Left ventricle myocardium inferior (tissue), 1 donor: ENCODE data around the gene TCP10L. TPM values are rescaled to one million over a fixed set of nuclear protein-coding genes. Genes with fewer than 3 reads are reported as not detected.
"Not testable (repeated sequence)": the region's sequence is repeated elsewhere in the genome, so short reads cannot be mapped to it uniquely, and the experiment has no call there.

Experiments used
- DNase-seq: peaks from one replicate; pipeline ENCODE4 v3.0.0-alpha.2; 2020
- H3K27ac ChIP-seq: fragments of 200-600 bp; replicated peaks from 2 replicates; pipeline ENCODE4 v1.8.0; 2021
- H3K27me3 ChIP-seq: fragments of 200-600 bp; 2 replicates; pipeline ENCODE4 v1.8.0; 2021; ENCODE audit warnings: low read depth
- H3K36me3 ChIP-seq: fragments of 200-600 bp; 2 replicates; pipeline ENCODE4 v1.8.0; 2021
- H3K4me1 ChIP-seq: fragments of 200-600 bp; 2 replicates; pipeline ENCODE4 v1.8.0; 2021
- H3K4me3 ChIP-seq: fragments of 200-600 bp; 2 replicates; pipeline ENCODE4 v1.8.0; 2021; ENCODE audit warnings: mild to moderate bottlenecking, moderate library complexity
- H3K9me3 ChIP-seq: fragments of 200-600 bp; replicated peaks from 2 replicates; pipeline ENCODE4 v1.8.0; 2021
- CTCF ChIP-seq: fragments of 200-600 bp; IDR thresholded peaks from 2 replicates; pipeline ENCODE4 v1.8.0; 2021; ENCODE audit warnings: antibody characterized with exemption, mild to moderate bottlenecking, borderline replicate concordance
- intact Hi-C: fragments of 100-400 bp; cut with micrococcal nuclease; formaldehyde crosslinking; loops from one replicate; pipeline ENCODE4 v1.11.0; 2022
- total RNA-seq: library from RNA; stranded (reverse); fragmentation: NEBNext Ultra II Directional; extraction: Animal tissue kit (Norgen Biotek cat#: 25700); gene quantifications from one replicate; pipeline ENCODE4 v1.2.1, GENCODE V29; 2021
- donor health status: DM: no; HTN: yes; CAD: no; lungs with severe emphysema.

Gene TCP10L
- total RNA-seq, 1 donor from 2014 or later: 3.0 TPM

GRCh38 chr21:32612075-32612998, 27.0 kb upstream of the TCP10L start, which contains the start of gene CFAP298:
Gene CFAP298, minus strand, starts transcription at chr21:32612377. Its CDS starts 134 bp downstream, at chr21:32612243.
- H3K27ac ChIP-seq: peak within 1 kb of the TSS; percentile 97
- H3K9me3 ChIP-seq: no peaks in the 10 kb centered on the region
- H3K4me1 ChIP-seq: peaks cover 41% of the 10 kb centered on the region
- H3K36me3 ChIP-seq: peaks cover 29% of the 10 kb centered on the region
- no peaks in the 10 kb centered on the region for H3K27me3 ChIP-seq
- peak; percentile 83 for DNase-seq
- intact Hi-C loops: no loop called here
- H3K4me3 ChIP-seq: peak within 1 kb of the TSS; percentile 76
- no peak for TF ChIP-seq CTCF

GRCh38 chr21:32611471-32611997, 26.2 kb upstream of the TCP10L start:
- no peak for TF ChIP-seq CTCF
- intact Hi-C loops: no loop called here
- H3K4me3 ChIP-seq: peak overlapping the region; percentile 76

GRCh38 chr21:32610940-32611339, 25.6 kb upstream of the TCP10L start:
- H3K27me3 ChIP-seq, H3K9me3 ChIP-seq, DNase-seq, intact Hi-C loops: not testable (repeated sequence)
- H3K4me3 ChIP-seq: peak overlapping the region; percentile 76
- peaks cover 41% of the 10 kb centered on the region for H3K4me1 ChIP-seq
- H3K27ac ChIP-seq: peak overlapping the region; percentile 97
- H3K36me3 ChIP-seq: peaks cover 43% of the 10 kb centered on the region

More at GRCh38 chr21:32611471-32611997, 26.2 kb upstream of the TCP10L start:
- Histone ChIP-seq H3K36me3 (peaks cover 37% of the 10 kb centered on the region), H3K4me1 (peaks cover 41% of the 10 kb centered on the region), H3K27ac (peak overlapping the region; percentile 97), H3K9me3 (no peaks in the 10 kb centered on the region), H3K27me3 (no peaks in the 10 kb centered on the region)
- DNase-seq: no peak

DNA sequence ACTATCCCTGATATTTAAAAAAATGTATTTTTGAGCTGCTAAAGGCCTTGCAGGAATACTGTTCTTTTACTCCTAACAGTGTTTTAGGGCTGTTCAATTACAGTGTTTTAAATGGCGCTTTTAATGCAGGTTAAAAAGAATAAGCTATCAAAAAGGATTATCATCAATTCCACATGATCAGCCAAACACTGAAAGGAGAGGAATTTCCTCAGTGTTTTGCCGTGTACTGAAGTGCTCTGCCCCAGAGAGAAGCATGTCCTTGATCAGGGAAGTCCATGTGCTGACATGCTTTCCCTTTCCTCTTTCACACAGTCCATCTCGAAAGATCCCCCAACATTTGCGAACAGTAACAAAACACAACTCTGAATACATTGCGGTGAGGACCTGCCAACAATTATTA, 23.5 kb upstream of the TCP10L start:
- H3K36me3 ChIP-seq: peaks cover 64% of the 10 kb centered on the region

GRCh38 chr21:32605469-32605868, 20.1 kb upstream of the TCP10L start:
- Histone ChIP-seq H3K9me3 (no peaks in the 10 kb centered on the region), H3K4me1 (peaks cover 9% of the 10 kb centered on the region), H3K27ac (no peak overlapping the region), H3K36me3 (peaks cover 87% of the 10 kb centered on the region), H3K27me3 (no peaks in the 10 kb centered on the region), H3K4me3 (no peak overlapping the region)
- DNase-seq: no peak
- no peak for TF ChIP-seq CTCF
- intact Hi-C loops: loop anchor here (10.0 kb wide), 1 partner anchor 211 kb away; the partner anchor contains the start of gene URB1

More for the DNA sequence above, 23.5 kb upstream of the TCP10L start:
- Histone ChIP-seq H3K4me3 (no peak overlapping the region), H3K27ac (no peak overlapping the region), H3K9me3 (no peaks in the 10 kb centered on the region), H3K27me3 (no peaks in the 10 kb centered on the region), H3K4me1 (peaks cover 41% of the 10 kb centered on the region)
- intact Hi-C loops: loop anchor here (10.0 kb wide), 1 partner anchor 214 kb away; the partner anchor contains the start of gene URB1
- no peak for TF ChIP-seq CTCF
- DNase-seq: no peak
